T-cell (primary cell): ENCODE data around the gene TBC1D22A. TPM values are rescaled to one million over a fixed set of nuclear protein-coding genes. Genes with fewer than 3 reads are reported as not detected.
A peak's percentile ranks its signal among the peaks of the same experiment; 100 is the strongest.
"Not testable (repeated sequence)": the region's sequence is repeated elsewhere in the genome, so short reads cannot be mapped to it uniquely, and the experiment has no call there.

Experiments used
- ATAC-seq, 4 experiments: fragments of 200-7000 bp in 3 of 4; fragments of 150-1000 bp in 1 of 4; cut with Tn5 transposase; replicated peaks in 1 of 4; 1 replicate in 3 of 4; 2 replicates in 1 of 4; pipeline ENCODE4 v1.10.0; 2021; ENCODE audit warnings: moderate library complexity in 3 of 4, mild to moderate bottlenecking in 2 of 4, moderate number of reproducible peaks in 1 of 4
- CTCF ChIA-PET, 2 donors: fragments of 300-600 bp; sonication (Branson Sonifier 250); formaldehyde crosslinking; loops; one replicate each; lab custom pipeline; 2022; ENCODE audit warnings: antibody characterized with exemption in 2 of 2; lab: Charles Lee
- POLR2A ChIA-PET, 2 donors: fragments of 300-600 bp; sonication (Branson Sonifier 250); formaldehyde crosslinking; loops; one replicate each; lab custom pipeline; 2022; ENCODE audit warnings: antibody characterized with exemption in 2 of 2; lab: Charles Lee
- DNase-seq, 35 experiments: peaks; one replicate each; pipeline versions ENCODE4 v3.0.0 to v3.0.0-alpha.2; 2013 to 2023
- H3K27ac ChIP-seq: one replicate; pipeline ENCODE4 v1.5.1; 2013; ENCODE audit warnings: low read length
- H3K27me3 ChIP-seq, 2 experiments: replicated peaks in 1 of 2; 1 replicate in 1 of 2; 2 replicates in 1 of 2; pipeline versions ENCODE4 v1.6.1 to v1.7.0; 2013; ENCODE audit warnings: low read length in 1 of 2, mixed read lengths in 1 of 2; ENCODE audit not compliant: control insufficient read depth in 2 of 2, insufficient read depth in 2 of 2; ENCODE audit errors: extremely low read depth in 1 of 2
- H3K36me3 ChIP-seq, 2 donors: 1 replicate in 1 of 2; 2 replicates in 1 of 2; pipeline versions ENCODE4 v1.6.1 to v1.7.0; 2013; ENCODE audit warnings: low read length in 1 of 2; ENCODE audit not compliant: control insufficient read depth in 2 of 2, insufficient read depth in 1 of 2; ENCODE audit errors: extremely low read depth in 1 of 2
- H3K4me1 ChIP-seq, 2 experiments: 1 replicate in 1 of 2; 2 replicates in 1 of 2; pipeline versions ENCODE4 v1.6.1 to v1.7.0; 2013; ENCODE audit warnings: low read length in 2 of 2, mixed read lengths in 1 of 2; ENCODE audit not compliant: insufficient read depth in 2 of 2, control insufficient read depth in 1 of 2; ENCODE audit errors: extremely low read depth in 1 of 2
- H3K4me3 ChIP-seq, 2 donors: 1 replicate in 1 of 2; 2 replicates in 1 of 2; pipeline versions ENCODE4 v1.5.1 to v1.7.0; 2013; ENCODE audit warnings: mild to moderate bottlenecking in 2 of 2, low read length in 1 of 2, moderate library complexity in 1 of 2; ENCODE audit not compliant: control insufficient read depth in 1 of 2; ENCODE audit errors: extremely low read depth in 1 of 2
- H3K9me3 ChIP-seq: 2 replicates; pipeline ENCODE4 v1.7.0; 2013
- H3K27ac Mint-ChIP-seq, 2 donors: one replicate each; pipeline ENCODE4 v1.8.0; 2020 to 2021; ENCODE audit warnings: mild to moderate bottlenecking in 2 of 2, mixed read lengths in 2 of 2
- H3K27me3 Mint-ChIP-seq, 2 donors: one replicate each; pipeline ENCODE4 v1.8.0; 2021 to 2022; ENCODE audit warnings: mixed read lengths in 2 of 2
- H3K36me3 Mint-ChIP-seq: one replicate; pipeline ENCODE4 v1.8.0; 2021; ENCODE audit warnings: mixed read lengths
- H3K4me1 Mint-ChIP-seq, 3 donors: one replicate each; pipeline ENCODE4 v1.8.0; 2020 to 2022; ENCODE audit warnings: mixed read lengths in 3 of 3, mild to moderate bottlenecking in 1 of 3
- H3K4me3 Mint-ChIP-seq, 3 donors: one replicate each; pipeline ENCODE4 v1.8.0; 2020 to 2022; ENCODE audit warnings: mild to moderate bottlenecking in 3 of 3, mixed read lengths in 3 of 3, moderate library complexity in 3 of 3
- H3K9me3 Mint-ChIP-seq, 3 donors: one replicate each; pipeline ENCODE4 v1.8.0; 2020 to 2022; ENCODE audit warnings: mixed read lengths in 3 of 3
- WGBS: methylation state at CpG from one replicate; pipeline ENCODE4 v1.1.5; 2013; ENCODE audit warnings: missing lambda C conversion rate; ENCODE audit not compliant: insufficient coverage; 5-methylcytosine and 5-hydroxymethylcytosine counted together
- total RNA-seq, 35 experiments: library from RNA in 6 of 35; stranded (reverse) in 6 of 35; fragments of 120-200 nt in 1 of 35; gene quantifications; one replicate each; pipeline versions ENCODE4 v1.2.1 to v1.2.4 and lab custom pipeline; 2013 to 2026

The TBC1D22A gene
- total RNA-seq, 5 donors from 2014 or later (not counting 1 experiment from before 2014, with no cell fraction given) = 38.3 to 67.8 (median 57.7) TPM

- Histone ChIP-seq H3K36me3 (peaks cover 0 to 14% of the 10 kb centered on the region in 2 donors), H3K27me3 (no peaks in the 10 kb centered on the region), H3K9me3 (no peaks in the 10 kb centered on the region), H3K4me1 (peaks cover 22 to 36% of the 10 kb centered on the region in 2 experiments), H3K4me3 (no peak overlapping the region), H3K27ac (no peak overlapping the region)
- Mint-ChIP-seq H3K27ac (peak overlapping the region in 1 of 2 donors; percentile 66), H3K36me3 (peaks cover 19% of the 10 kb centered on the region), H3K4me3 (no peak overlapping the region), H3K9me3 (no peaks in the 10 kb centered on the region), H3K27me3 (no peaks in the 10 kb centered on the region), H3K4me1 (peaks cover 54 to 86% (median 66%) of the 10 kb centered on the region in 3 donors)
- 97% methylated on average over 9 of the region's 9 CpGs for WGBS
- ChIA-PET CTCF (interaction anchor here in 1 of 2 donors (0.6 to 1.1 kb wide), 4 partner anchors 11 to 26 kb away, joined by 3 to 4 read pairs (median 3); no protein-coding TSS in a partner anchor), POLR2A (interaction anchor here in 1 of 2 donors (0.6 to 0.7 kb wide), 2 partner anchors 464 to 508 kb away, joined by 3 to 5 read pairs; no protein-coding TSS in a partner anchor)
- ATAC-seq (no peak), DNase-seq (no peak)
Observed at GRCh38 chr22:46780453-46780852, 18.0 kb downstream of the TBC1D22A start.

GRCh38 chr22:46781291-46781690 is 18.8 kb downstream of the TBC1D22A start:
- peak overlapping the region in 1 of 2 donors; percentile 66 for H3K27ac Mint-ChIP-seq
- ChIA-PET POLR2A (no interaction called here), CTCF (interaction anchor here in 1 of 2 donors (0.7 to 0.9 kb wide), 2 partner anchors 10 to 23 kb away, joined by 3 read pairs; no protein-coding TSS in a partner anchor)
- H3K36me3 Mint-ChIP-seq = peaks cover 19% of the 10 kb centered on the region
- ATAC-seq (no peak), DNase-seq (no peak)
- H3K4me3 Mint-ChIP-seq = no peak overlapping the region
- WGBS = 96% methylated on average over 7 of the region's 9 CpGs
- Histone ChIP-seq H3K27ac (no peak overlapping the region), H3K4me1 (peaks cover 13 to 27% of the 10 kb centered on the region in 2 experiments), H3K36me3 (peaks cover 0 to 14% of the 10 kb centered on the region in 2 donors), H3K4me3 (no peak overlapping the region), H3K9me3 (no peaks in the 10 kb centered on the region), H3K27me3 (no peaks in the 10 kb centered on the region)
- no peaks in the 10 kb centered on the region for H3K27me3 Mint-ChIP-seq
- peaks cover 49 to 84% (median 61%) of the 10 kb centered on the region in 3 donors for H3K4me1 Mint-ChIP-seq
- H3K9me3 Mint-ChIP-seq = no peaks in the 10 kb centered on the region

GRCh38 chr22:46782200-46782599 is 19.8 kb downstream of the TBC1D22A start:
- Histone ChIP-seq H3K36me3 (peaks cover 0 to 12% of the 10 kb centered on the region in 2 donors), H3K4me1 (peaks cover 4 to 18% of the 10 kb centered on the region in 2 experiments)
- WGBS = no CpG with 5 or more reads among the region's 10 CpGs
- H3K27ac Mint-ChIP-seq, H3K9me3 ChIP-seq, H3K27ac ChIP-seq, POLR2A ChIA-PET, H3K4me3 Mint-ChIP-seq, DNase-seq, H3K27me3 Mint-ChIP-seq, CTCF ChIA-PET, H3K9me3 Mint-ChIP-seq, H3K4me3 ChIP-seq, ATAC-seq, H3K27me3 ChIP-seq: not testable (repeated sequence)
- Mint-ChIP-seq H3K4me1 (peaks cover 46 to 80% (median 55%) of the 10 kb centered on the region in 3 donors), H3K36me3 (peaks cover 23% of the 10 kb centered on the region)

GRCh38 chr22:46783721-46784120 is 21.3 kb downstream of the TBC1D22A start:
- Histone ChIP-seq H3K36me3 (peaks cover 0 to 12% of the 10 kb centered on the region in 2 donors), H3K27me3 (no peaks in the 10 kb centered on the region), H3K4me1 (peaks cover 0 to 13% of the 10 kb centered on the region in 2 experiments), H3K9me3 (no peaks in the 10 kb centered on the region), H3K4me3 (no peak overlapping the region), H3K27ac (no peak overlapping the region)
- Mint-ChIP-seq H3K4me3 (no peak overlapping the region), H3K27me3 (no peaks in the 10 kb centered on the region), H3K36me3 (peaks cover 26% of the 10 kb centered on the region), H3K9me3 (no peaks in the 10 kb centered on the region), H3K4me1 (peaks cover 49 to 79% (median 56%) of the 10 kb centered on the region in 3 donors), H3K27ac (no peak overlapping the region)
- ATAC-seq = no peak
- WGBS = no CpG with 5 or more reads among the region's 3 CpGs
- ChIA-PET CTCF (interaction anchor here in 1 of 2 donors (0.6 to 1.5 kb wide), 2 partner anchors 25 to 220 kb away, joined by 3 to 5 read pairs; no protein-coding TSS in a partner anchor), POLR2A (interaction anchor here in 1 of 2 donors (0.6 kb wide), 1 partner anchor 23 kb away, joined by 3 read pairs; no protein-coding TSS in a partner anchor)
- no peak for DNase-seq

GRCh38 chr22:46788441-46789172 is 26.2 kb downstream of the TBC1D22A start:
- peaks cover 64 to 81% (median 65%) of the 10 kb centered on the region in 3 donors for H3K4me1 Mint-ChIP-seq
- POLR2A ChIA-PET = interaction anchor here in 1 of 2 donors (0.7 kb wide), 1 partner anchor 23 kb away, joined by 10 read pairs; no protein-coding TSS in a partner anchor
- DNase-seq = peak in 1 of 35 experiments; percentile 49

GRCh38 chr22:46789992-46790391 is 27.5 kb downstream of the TBC1D22A start:
- ChIA-PET CTCF (interaction anchor here in 1 of 2 donors (2.1 kb wide), 1 partner anchor 25 kb away, joined by 10 read pairs; no protein-coding TSS in a partner anchor), POLR2A (interaction anchor here in 1 of 2 donors (0.6 kb wide), 1 partner anchor 242 kb away, joined by 4 read pairs; no protein-coding TSS in a partner anchor)
- Mint-ChIP-seq H3K27me3 (no peaks in the 10 kb centered on the region), H3K4me1 (peaks cover 60 to 73% (median 65%) of the 10 kb centered on the region in 3 donors), H3K36me3 (peaks cover 18% of the 10 kb centered on the region), H3K9me3 (no peaks in the 10 kb centered on the region), H3K27ac (peak overlapping the region; percentile 99 to 100), H3K4me3 (no peak overlapping the region)
- Histone ChIP-seq H3K4me3 (no peak overlapping the region), H3K36me3 (peaks cover 14 to 22% of the 10 kb centered on the region in 2 donors), H3K9me3 (no peaks in the 10 kb centered on the region), H3K27ac (peak overlapping the region; percentile 94), H3K4me1 (peaks cover 17 to 50% of the 10 kb centered on the region in 2 experiments), H3K27me3 (no peaks in the 10 kb centered on the region)
- WGBS = 98% methylated on average over 7 of the region's 10 CpGs
- DNase-seq = no peak
- no peak for ATAC-seq

More at GRCh38 chr22:46788441-46789172, 26.2 kb downstream of the TBC1D22A start:
- Histone ChIP-seq H3K4me3 (no peak overlapping the region), H3K27me3 (no peaks in the 10 kb centered on the region), H3K9me3 (no peaks in the 10 kb centered on the region), H3K36me3 (peaks cover 7 to 11% of the 10 kb centered on the region in 2 donors), H3K4me1 (peaks cover 17 to 50% of the 10 kb centered on the region in 2 experiments), H3K27ac (peak overlapping the region; percentile 47)
- no peaks in the 10 kb centered on the region for H3K27me3 Mint-ChIP-seq
- H3K27ac Mint-ChIP-seq = peak overlapping the region; percentile 89 to 91
- WGBS = 59% methylated on average over 3 of the region's 9 CpGs
- H3K9me3 Mint-ChIP-seq = no peaks in the 10 kb centered on the region
- peaks cover 13% of the 10 kb centered on the region for H3K36me3 Mint-ChIP-seq
- peak overlapping the region in 2 of 3 donors; percentile 39 to 41 for H3K4me3 Mint-ChIP-seq
- CTCF ChIA-PET = interaction anchor here in 1 of 2 donors (1.6 kb wide), 1 partner anchor 15 kb away, joined by 5 read pairs; no protein-coding TSS in a partner anchor
- ATAC-seq = no peak
